ENCODE results near the gene UGT2A2.

UGT2A2 gene

DNA sequence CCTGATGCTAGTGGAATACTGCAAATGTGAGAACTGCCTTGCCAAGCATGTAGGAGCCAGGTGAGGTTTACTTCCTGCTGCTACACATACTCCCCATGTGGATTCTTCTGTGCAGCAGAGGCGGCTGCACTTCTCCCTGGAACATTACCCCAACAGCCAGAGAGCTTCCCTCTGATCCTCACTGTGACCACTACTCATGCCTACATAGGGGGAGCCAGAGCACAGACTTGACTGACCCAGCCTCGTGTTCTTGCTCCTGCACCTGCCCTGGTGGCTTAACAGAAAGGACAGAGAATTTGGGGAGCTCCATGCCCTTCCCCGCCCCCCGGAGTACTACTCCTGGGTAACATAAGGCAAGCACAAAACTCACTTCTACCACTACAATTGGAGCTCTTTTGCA lies 38.4 kb downstream of the UGT2A2 start:
- no peak overlapping the region for H3K4me3 ChIP-seq (ENCODE audit: low read length)
- TF ChIP-seq CTCF (conservative IDR thresholded peaks at IDR 0.05; ENCODE audit: low read length) = no peak
- no peak for DNase-seq (ENCODE audit: low read depth)

GRCh38 chr4:69600013-69600412 lies 39.4 kb downstream of the UGT2A2 start:
- DNase-seq (ENCODE audit: low read depth) = no peak
- no peak for TF ChIP-seq CTCF (conservative IDR thresholded peaks at IDR 0.05; ENCODE audit: low read length)
- no peak overlapping the region for H3K4me3 ChIP-seq (ENCODE audit: low read length)

GRCh38 chr4:69594382-69594781 lies 45.1 kb downstream of the UGT2A2 start:
- no peak for DNase-seq (ENCODE audit: low read depth)
- no peak overlapping the region for H3K4me3 ChIP-seq (ENCODE audit: low read length)
- no peak for TF ChIP-seq CTCF (conservative IDR thresholded peaks at IDR 0.05; ENCODE audit: low read length)

GRCh38 chr4:69591364-69591763 lies 48.1 kb downstream of the UGT2A2 start:
- no peak overlapping the region for H3K4me3 ChIP-seq (ENCODE audit: low read length)
- no peak for DNase-seq (ENCODE audit: low read depth)
- TF ChIP-seq CTCF (conservative IDR thresholded peaks at IDR 0.05; ENCODE audit: low read length) = no peak

DNA sequence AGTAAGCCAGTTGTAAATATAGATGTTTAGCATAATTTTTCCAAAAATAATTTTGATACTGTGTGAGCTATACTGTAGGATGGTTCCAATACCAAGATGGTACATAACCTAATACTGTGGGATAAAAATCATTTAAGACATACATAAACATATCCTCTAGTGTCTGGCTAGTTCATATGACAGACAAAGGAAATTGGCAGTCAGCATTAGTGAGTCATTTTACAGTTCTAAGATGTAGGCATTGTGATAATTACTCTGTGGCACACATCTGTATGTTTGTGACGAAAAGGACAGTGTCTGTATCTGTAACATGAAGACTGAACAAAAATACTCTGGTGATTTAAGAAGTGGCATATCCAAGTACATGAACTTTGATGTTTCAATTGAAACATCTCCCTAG lies 49.6 kb downstream of the UGT2A2 start:
- DNase-seq (ENCODE audit: low read depth) = no peak
- TF ChIP-seq CTCF (conservative IDR thresholded peaks at IDR 0.05; ENCODE audit: low read length) = no peak
- H3K4me3 ChIP-seq (ENCODE audit: low read length) = no peak overlapping the region

- DNase-seq (ENCODE audit: low read depth) = no peak
- no peak for TF ChIP-seq CTCF (conservative IDR thresholded peaks at IDR 0.05; ENCODE audit: low read length)
- H3K4me3 ChIP-seq (ENCODE audit: low read length) = no peak overlapping the region
Measured at GRCh38 chr4:69584135-69584534, 55.3 kb downstream of the UGT2A2 start.

- H3K4me3 ChIP-seq (ENCODE audit: low read length) = no peak overlapping the region
- no peak for TF ChIP-seq CTCF (conservative IDR thresholded peaks at IDR 0.05; ENCODE audit: low read length)
- DNase-seq (ENCODE audit: low read depth) = no peak
Measured at GRCh38 chr4:69583543-69583942, 55.9 kb downstream of the UGT2A2 start.

Measured in AG10803 (cell line).